SK-N-SH treated with all-trans-retinoic acid at 6 μM for 48 hours (cell line): ENCODE measurements around the gene KCNIP4.

Experiments used
- ATAC-seq: fragments of 200-7000 bp; cut with Tn5 transposase; 3 replicates; pipeline ENCODE4 v1.9.1; 2020; ENCODE audit warnings: mild to moderate bottlenecking, moderate library complexity
- BACH2 ChIP-seq: fragments of 250-450 bp; sonication (Bioruptor Pico); IDR thresholded peaks from 2 replicates; pipeline ENCODE4 v1.9.0; 2021; ENCODE audit warnings: mild to moderate bottlenecking, borderline replicate concordance
- CSDC2 ChIP-seq: fragments of 250-450 bp; sonication (Bioruptor Pico); IDR thresholded peaks from 2 replicates; pipeline ENCODE4 v1.5.0; 2020; ENCODE audit warnings: mild to moderate bottlenecking, moderate library complexity
- ESRRG ChIP-seq: fragments of 250-450 bp; sonication (Bioruptor Pico); IDR thresholded peaks from 2 replicates; pipeline ENCODE4 v1.6.1; 2021; ENCODE audit warnings: mild to moderate bottlenecking
- ISL1 ChIP-seq: fragments of 250-450 bp; sonication (Bioruptor Pico); IDR thresholded peaks from 2 replicates; pipeline ENCODE4 v2.1.2; 2022; ENCODE audit warnings: mild to moderate bottlenecking, moderate library complexity
- OSR1 ChIP-seq: fragments of 250-450 bp; sonication (Bioruptor Pico); IDR thresholded peaks from 2 replicates; pipeline ENCODE4 v1.8.0; 2022; ENCODE audit warnings: moderate library complexity, mild to moderate bottlenecking, inconsistent platforms
- RARB ChIP-seq: fragments of 250-450 bp; sonication (Bioruptor Pico); IDR thresholded peaks from 2 replicates; pipeline ENCODE4 v1.8.0; 2021; ENCODE audit warnings: mild to moderate bottlenecking, moderate library complexity
- SNAI2 ChIP-seq: fragments of 250-450 bp; sonication (Bioruptor Pico); IDR thresholded peaks from 2 replicates; pipeline ENCODE4 v1.5.0; 2020; ENCODE audit warnings: mild to moderate bottlenecking, moderate library complexity
- TCF4 ChIP-seq: fragments of 250-450 bp; sonication (Bioruptor Pico); IDR thresholded peaks from 2 replicates; pipeline ENCODE4 v1.8.0; 2021; ENCODE audit warnings: mild to moderate bottlenecking, moderate library complexity, borderline replicate concordance
- TOX ChIP-seq: fragments of 250-450 bp; sonication (Bioruptor Pico); IDR thresholded peaks from 2 replicates; pipeline ENCODE4 v1.8.0; 2021; ENCODE audit warnings: mild to moderate bottlenecking, moderate library complexity, borderline replicate concordance
- ZC3H10 ChIP-seq: fragments of 250-450 bp; sonication (Bioruptor Pico); IDR thresholded peaks from 2 replicates; pipeline ENCODE4 v1.5.1; 2021; ENCODE audit warnings: mild to moderate bottlenecking, moderate library complexity
- ZFP30 ChIP-seq: fragments of 450-650 bp; formaldehyde crosslinking; IDR thresholded peaks from 2 replicates; pipeline ENCODE4 v1.5.0; 2022; ENCODE audit warnings: mild to moderate bottlenecking, moderate library complexity
- ZNF565 ChIP-seq: fragments of 450-650 bp; formaldehyde crosslinking; conservative IDR thresholded peaks from 2 replicates; pipeline ENCODE4 v1.5.0; 2020; ENCODE audit warnings: low read depth, mild to moderate bottlenecking, moderate library complexity
- ZNF70 ChIP-seq: fragments of 450-650 bp; formaldehyde crosslinking; IDR thresholded peaks from 2 replicates; pipeline ENCODE4 v1.5.0; 2020; ENCODE audit warnings: mild to moderate bottlenecking, moderate library complexity
- ZNF8 ChIP-seq: fragments of 450-650 bp; formaldehyde crosslinking; IDR thresholded peaks from 2 replicates; pipeline ENCODE4 v1.5.0; 2020; ENCODE audit warnings: mild to moderate bottlenecking, moderate library complexity
- TF ChIP-seq, protein P1 (sequence below): fragments of 250-450 bp; sonication (Bioruptor Pico); IDR thresholded peaks from 2 replicates; pipeline ENCODE4 v1.5.0; 2020; ENCODE audit warnings: mild to moderate bottlenecking, moderate library complexity
- TF ChIP-seq, protein P2 (sequence below): fragments of 250-450 bp; sonication (Bioruptor Pico); IDR thresholded peaks from 2 replicates; pipeline ENCODE4 v1.8.0; 2021; ENCODE audit warnings: low read depth, mild to moderate bottlenecking, moderate library complexity, borderline replicate concordance
- TF ChIP-seq, protein P3 (sequence below): fragments of 250-450 bp; sonication (Bioruptor Pico); IDR thresholded peaks from 2 replicates; pipeline ENCODE4 v1.5.1; 2021; ENCODE audit warnings: mild to moderate bottlenecking, moderate library complexity
- TF ChIP-seq, protein P4 (sequence below): fragments of 250-450 bp; sonication (Bioruptor Pico); IDR thresholded peaks from 2 replicates; pipeline ENCODE4 v1.8.0; 2020; ENCODE audit warnings: mild to moderate bottlenecking, moderate library complexity, borderline replicate concordance

KCNIP4 gene

GRCh38 chr4:21946858-21947257 is 1.7 kb downstream of the KCNIP4 start:
- TF ChIP-seq RARB (CRISPR knock-in tag) (no peak), ZNF8 (CRISPR knock-in tag) (no peak), ZNF70 (no peak), OSR1 (CRISPR knock-in tag) (no peak), ZC3H10 (CRISPR knock-in tag) (no peak), ZFP30 (CRISPR knock-in tag) (no peak), SNAI2 (no peak), ISL1 (CRISPR knock-in tag) (no peak), TOX (CRISPR knock-in tag) (no peak)
- TF ChIP-seq, protein P1, sequence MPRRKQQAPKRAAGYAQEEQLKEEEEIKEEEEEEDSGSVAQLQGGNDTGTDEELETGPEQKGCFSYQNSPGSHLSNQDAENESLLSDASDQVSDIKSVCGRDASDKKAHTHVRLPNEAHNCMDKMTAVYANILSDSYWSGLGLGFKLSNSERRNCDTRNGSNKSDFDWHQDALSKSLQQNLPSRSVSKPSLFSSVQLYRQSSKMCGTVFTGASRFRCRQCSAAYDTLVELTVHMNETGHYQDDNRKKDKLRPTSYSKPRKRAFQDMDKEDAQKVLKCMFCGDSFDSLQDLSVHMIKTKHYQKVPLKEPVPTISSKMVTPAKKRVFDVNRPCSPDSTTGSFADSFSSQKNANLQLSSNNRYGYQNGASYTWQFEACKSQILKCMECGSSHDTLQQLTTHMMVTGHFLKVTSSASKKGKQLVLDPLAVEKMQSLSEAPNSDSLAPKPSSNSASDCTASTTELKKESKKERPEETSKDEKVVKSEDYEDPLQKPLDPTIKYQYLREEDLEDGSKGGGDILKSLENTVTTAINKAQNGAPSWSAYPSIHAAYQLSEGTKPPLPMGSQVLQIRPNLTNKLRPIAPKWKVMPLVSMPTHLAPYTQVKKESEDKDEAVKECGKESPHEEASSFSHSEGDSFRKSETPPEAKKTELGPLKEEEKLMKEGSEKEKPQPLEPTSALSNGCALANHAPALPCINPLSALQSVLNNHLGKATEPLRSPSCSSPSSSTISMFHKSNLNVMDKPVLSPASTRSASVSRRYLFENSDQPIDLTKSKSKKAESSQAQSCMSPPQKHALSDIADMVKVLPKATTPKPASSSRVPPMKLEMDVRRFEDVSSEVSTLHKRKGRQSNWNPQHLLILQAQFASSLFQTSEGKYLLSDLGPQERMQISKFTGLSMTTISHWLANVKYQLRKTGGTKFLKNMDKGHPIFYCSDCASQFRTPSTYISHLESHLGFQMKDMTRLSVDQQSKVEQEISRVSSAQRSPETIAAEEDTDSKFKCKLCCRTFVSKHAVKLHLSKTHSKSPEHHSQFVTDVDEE (CRISPR knock-in tag) = no peak
- TF ChIP-seq, protein P2, sequence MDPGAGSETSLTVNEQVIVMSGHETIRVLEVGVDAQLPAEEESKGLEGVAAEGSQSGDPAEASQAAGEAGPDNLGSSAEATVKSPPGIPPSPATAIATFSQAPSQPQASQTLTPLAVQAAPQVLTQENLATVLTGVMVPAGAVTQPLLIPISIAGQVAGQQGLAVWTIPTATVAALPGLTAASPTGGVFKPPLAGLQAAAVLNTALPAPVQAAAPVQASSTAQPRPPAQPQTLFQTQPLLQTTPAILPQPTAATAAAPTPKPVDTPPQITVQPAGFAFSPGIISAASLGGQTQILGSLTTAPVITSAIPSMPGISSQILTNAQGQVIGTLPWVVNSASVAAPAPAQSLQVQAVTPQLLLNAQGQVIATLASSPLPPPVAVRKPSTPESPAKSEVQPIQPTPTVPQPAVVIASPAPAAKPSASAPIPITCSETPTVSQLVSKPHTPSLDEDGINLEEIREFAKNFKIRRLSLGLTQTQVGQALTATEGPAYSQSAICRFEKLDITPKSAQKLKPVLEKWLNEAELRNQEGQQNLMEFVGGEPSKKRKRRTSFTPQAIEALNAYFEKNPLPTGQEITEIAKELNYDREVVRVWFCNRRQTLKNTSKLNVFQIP (CRISPR knock-in tag) = no peak
- ATAC-seq = no peak

DNA sequence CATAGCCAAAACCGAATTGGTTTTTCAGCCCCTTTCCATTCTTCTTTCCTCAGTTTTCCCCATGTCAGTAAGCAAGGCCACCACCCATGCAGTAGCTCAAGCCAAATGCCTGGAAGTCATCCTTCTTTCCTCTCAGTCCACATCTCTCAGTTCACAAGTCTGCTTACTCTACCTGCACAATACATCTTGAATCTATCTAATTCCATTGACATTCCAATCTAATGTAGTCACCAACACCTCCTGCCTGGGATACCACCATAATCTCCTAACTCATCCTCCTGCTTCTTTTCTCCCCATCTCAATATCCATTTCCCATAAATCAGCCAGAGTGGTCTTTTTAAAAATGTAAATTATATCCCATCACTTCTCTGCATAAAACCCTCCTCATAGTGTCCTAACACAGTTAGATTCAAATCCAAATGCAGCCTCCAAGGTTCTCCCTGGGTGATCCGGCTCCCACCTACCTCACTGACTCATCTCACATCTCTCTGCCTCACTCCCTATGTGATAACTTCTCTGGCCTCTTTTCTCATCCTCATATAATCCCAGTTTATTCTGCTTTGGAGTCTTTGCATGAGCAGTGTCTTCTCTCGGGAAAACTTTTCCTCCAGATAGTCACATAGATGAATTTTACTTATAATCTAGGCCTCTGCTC is 26.9 kb downstream of the KCNIP4 start:
- ATAC-seq = no peak

More for the DNA sequence above, 26.9 kb downstream of the KCNIP4 start:
- TF ChIP-seq ESRRG (CRISPR knock-in tag) (no peak), ZC3H10 (CRISPR knock-in tag) (no peak), BACH2 (CRISPR knock-in tag) (no peak), ZNF565 (no peak), RARB (CRISPR knock-in tag) (no peak), ZNF8 (CRISPR knock-in tag) (no peak), CSDC2 (CRISPR knock-in tag) (no peak), TOX (CRISPR knock-in tag) (no peak), TCF4 (CRISPR knock-in tag) (no peak)
- TF ChIP-seq, protein P3, sequence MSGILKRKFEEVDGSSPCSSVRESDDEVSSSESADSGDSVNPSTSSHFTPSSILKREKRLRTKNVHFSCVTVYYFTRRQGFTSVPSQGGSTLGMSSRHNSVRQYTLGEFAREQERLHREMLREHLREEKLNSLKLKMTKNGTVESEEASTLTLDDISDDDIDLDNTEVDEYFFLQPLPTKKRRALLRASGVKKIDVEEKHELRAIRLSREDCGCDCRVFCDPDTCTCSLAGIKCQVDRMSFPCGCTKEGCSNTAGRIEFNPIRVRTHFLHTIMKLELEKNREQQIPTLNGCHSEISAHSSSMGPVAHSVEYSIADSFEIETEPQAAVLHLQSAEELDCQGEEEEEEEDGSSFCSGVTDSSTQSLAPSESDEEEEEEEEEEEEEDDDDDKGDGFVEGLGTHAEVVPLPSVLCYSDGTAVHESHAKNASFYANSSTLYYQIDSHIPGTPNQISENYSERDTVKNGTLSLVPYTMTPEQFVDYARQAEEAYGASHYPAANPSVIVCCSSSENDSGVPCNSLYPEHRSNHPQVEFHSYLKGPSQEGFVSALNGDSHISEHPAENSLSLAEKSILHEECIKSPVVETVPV (CRISPR knock-in tag) = no peak
- TF ChIP-seq, protein P2 (CRISPR knock-in tag) = no peak
- TF ChIP-seq, protein P1 (CRISPR knock-in tag) = no peak
- TF ChIP-seq, protein P4, sequence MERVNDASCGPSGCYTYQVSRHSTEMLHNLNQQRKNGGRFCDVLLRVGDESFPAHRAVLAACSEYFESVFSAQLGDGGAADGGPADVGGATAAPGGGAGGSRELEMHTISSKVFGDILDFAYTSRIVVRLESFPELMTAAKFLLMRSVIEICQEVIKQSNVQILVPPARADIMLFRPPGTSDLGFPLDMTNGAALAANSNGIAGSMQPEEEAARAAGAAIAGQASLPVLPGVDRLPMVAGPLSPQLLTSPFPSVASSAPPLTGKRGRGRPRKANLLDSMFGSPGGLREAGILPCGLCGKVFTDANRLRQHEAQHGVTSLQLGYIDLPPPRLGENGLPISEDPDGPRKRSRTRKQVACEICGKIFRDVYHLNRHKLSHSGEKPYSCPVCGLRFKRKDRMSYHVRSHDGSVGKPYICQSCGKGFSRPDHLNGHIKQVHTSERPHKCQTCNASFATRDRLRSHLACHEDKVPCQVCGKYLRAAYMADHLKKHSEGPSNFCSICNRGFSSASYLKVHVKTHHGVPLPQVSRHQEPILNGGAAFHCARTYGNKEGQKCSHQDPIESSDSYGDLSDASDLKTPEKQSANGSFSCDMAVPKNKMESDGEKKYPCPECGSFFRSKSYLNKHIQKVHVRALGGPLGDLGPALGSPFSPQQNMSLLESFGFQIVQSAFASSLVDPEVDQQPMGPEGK (CRISPR knock-in tag) = no peak
